Cardiac muscle cell (in vitro differentiated cells and primary cell): ENCODE measurements around the gene MRAS. TPM values are rescaled to one million over a fixed set of nuclear protein-coding genes. Genes with fewer than 3 reads are reported as not detected.
"Not testable (repeated sequence)": the region's sequence is repeated elsewhere in the genome, so short reads cannot be mapped to it uniquely, and the experiment has no call there.

Source experiments
- DNase-seq, 2 donors: peaks; one replicate each; pipeline versions ENCODE4 v3.0.0 to v3.0.0-alpha.2; 2010 to 2017; ENCODE audit warnings: low read depth in 1 of 2, low spot score in 1 of 2
- H3K27ac ChIP-seq: fragments of 200-600 bp; sonication (generic); 2 replicates; pipeline ENCODE4 v1.5.1; 2016
- H3K27me3 ChIP-seq: fragments of 200-600 bp; sonication (generic); 2 replicates; pipeline ENCODE4 v1.6.0; 2016; ENCODE audit warnings: control low read depth
- H3K36me3 ChIP-seq: fragments of 200-600 bp; sonication (generic); 2 replicates; pipeline ENCODE4 v1.5.1; 2016; ENCODE audit warnings: control low read depth
- H3K4me1 ChIP-seq: fragments of 200-600 bp; sonication (generic); 2 replicates; pipeline ENCODE4 v1.8.1; 2017; ENCODE audit warnings: low read depth, mild to moderate bottlenecking, mixed run types
- H3K4me3 ChIP-seq: fragments of 200-600 bp; sonication (generic); 2 replicates; pipeline ENCODE4 v1.5.1; 2016; ENCODE audit warnings: mild to moderate bottlenecking
- H3K9me3 ChIP-seq: fragments of 200-600 bp; sonication (generic); 2 replicates; pipeline ENCODE4 v1.5.1; 2017; ENCODE audit warnings: low read depth, mild to moderate bottlenecking, control low read depth
- CTCF ChIP-seq: IDR thresholded peaks from 2 replicates; pipeline ENCODE4 v1.5.1; 2012; ENCODE audit warnings: low read depth, mild to moderate bottlenecking, low read length
- polyA plus RNA-seq: library from polyadenylated mRNA; unstranded; fragments of >200 nt; fragmentation: Nextera tagmentation; extraction: Ambion mirVana; gene quantifications from 2 replicates; pipeline ENCODE4 v1.2.1, GENCODE V29; 2016
- total RNA-seq: library from RNA; depleted of rRNA; stranded (reverse); fragments of >200 nt; gene quantifications from 2 replicates; pipeline ENCODE4 v1.2.3, GENCODE V29; 2016

Gene MRAS
- total and polyA plus RNA-seq, 2 experiments from 2014 or later, result 66.5 to 92.6 TPM

GRCh38 chr3:138450181-138450580, 101.8 kb downstream of the MRAS start:
- Histone ChIP-seq H3K27me3 (no peaks in the 10 kb centered on the region), H3K9me3 (no peaks in the 10 kb centered on the region), H3K27ac (no peak overlapping the region), H3K36me3 (no peaks in the 10 kb centered on the region), H3K4me1 (no peaks in the 10 kb centered on the region), H3K4me3 (no peak overlapping the region)
- TF ChIP-seq CTCF, result no peak
- DNase-seq, result no peak

GRCh38 chr3:138450704-138451424, 102.5 kb downstream of the MRAS start:
- no peaks in the 10 kb centered on the region for H3K4me1 ChIP-seq
- no peaks in the 10 kb centered on the region for H3K27me3 ChIP-seq
- H3K36me3 ChIP-seq, result no peaks in the 10 kb centered on the region
- H3K27ac ChIP-seq, result no peak overlapping the region
- no peak for TF ChIP-seq CTCF
- no peak overlapping the region for H3K4me3 ChIP-seq
- no peaks in the 10 kb centered on the region for H3K9me3 ChIP-seq
- no peak for DNase-seq

GRCh38 chr3:138451595-138452162, 103.3 kb downstream of the MRAS start:
- no peak for TF ChIP-seq CTCF
- no peaks in the 10 kb centered on the region for H3K4me1 ChIP-seq
- DNase-seq, result no peak
- no peaks in the 10 kb centered on the region for H3K9me3 ChIP-seq
- H3K27ac ChIP-seq, result no peak overlapping the region
- no peaks in the 10 kb centered on the region for H3K36me3 ChIP-seq
- H3K27me3 ChIP-seq, result no peaks in the 10 kb centered on the region
- H3K4me3 ChIP-seq, result no peak overlapping the region

- no peak for DNase-seq
- H3K27ac ChIP-seq, result no peak overlapping the region
- H3K9me3 ChIP-seq, result no peaks in the 10 kb centered on the region
- no peak for TF ChIP-seq CTCF
- no peaks in the 10 kb centered on the region for H3K27me3 ChIP-seq
- H3K4me3 ChIP-seq, result no peak overlapping the region
- H3K36me3 ChIP-seq, result no peaks in the 10 kb centered on the region
- H3K4me1 ChIP-seq, result no peaks in the 10 kb centered on the region
These were observed 104.1 kb downstream of the MRAS start for GRCh38 chr3:138452436-138452835.

- not testable (repeated sequence) for H3K27ac ChIP-seq, DNase-seq, H3K9me3 ChIP-seq
These were observed 105.6 kb downstream of the MRAS start for GRCh38 chr3:138453940-138454339.

More at GRCh38 chr3:138453940-138454339, 105.6 kb downstream of the MRAS start:
- H3K36me3 ChIP-seq, H3K27me3 ChIP-seq, H3K4me3 ChIP-seq, H3K4me1 ChIP-seq: not testable (repeated sequence)

Other genes starting within 250 kb of the MRAS start
- 28.2 and 81.3 TPM in 2 replicates for gene DZIP1L, start 233.0 kb upstream of the MRAS start, total RNA-seq
- gene DZIP1L, start 233.0 kb upstream of the MRAS start, polyA plus RNA-seq, result 19.4 and 21.5 TPM in 2 replicates
- gene A4GNT, start 216.2 kb upstream of the MRAS start, total RNA-seq, result not detected in 2 replicates
- gene A4GNT, start 216.2 kb upstream of the MRAS start, polyA plus RNA-seq, result not detected in 2 replicates
- gene DBR1, start 173.7 kb upstream of the MRAS start, total RNA-seq, result 9.3 and 11.1 TPM in 2 replicates
- gene DBR1, start 173.7 kb upstream of the MRAS start, polyA plus RNA-seq, result 11.3 and 14.9 TPM in 2 replicates
- gene ARMC8, start 161.3 kb upstream of the MRAS start, total RNA-seq, result 29.0 and 33.9 TPM in 2 replicates
- 34.5 and 56.4 TPM in 2 replicates for gene ARMC8, start 161.3 kb upstream of the MRAS start, polyA plus RNA-seq
- 4.8 and 5.1 TPM in 2 replicates for gene NME9, start 18.7 kb upstream of the MRAS start, total RNA-seq
- gene NME9, start 18.7 kb upstream of the MRAS start, polyA plus RNA-seq, result 2.9 and 4.9 TPM in 2 replicates
- 0.95 and 6.3 TPM in 2 replicates for gene ESYT3, start 86.0 kb downstream of the MRAS start, total RNA-seq
- gene ESYT3, start 86.0 kb downstream of the MRAS start, polyA plus RNA-seq, result 1.8 and 7.0 TPM in 2 replicates
- gene CEP70, start 245.7 kb downstream of the MRAS start, total RNA-seq, result 18.3 and 43.1 TPM in 2 replicates
- 29.1 and 49.8 TPM in 2 replicates for gene CEP70, start 245.7 kb downstream of the MRAS start, polyA plus RNA-seq